GM21825 (cell line): Measurements from ENCODE around the gene GGA3.

Source experiments
- ATAC-seq: cut with Tn5 transposase; IDR thresholded peaks from one replicate; pipeline ENCODE4 v1.9.1; 2021; ENCODE audit warnings: mild to moderate bottlenecking, moderate library complexity; ENCODE audit not compliant: unreplicated experiment

The GGA3 gene

GRCh38 chr17:75250009-75250471, 11.4 kb downstream of the GGA3 start:
- peak; percentile 87 for ATAC-seq

DNA sequence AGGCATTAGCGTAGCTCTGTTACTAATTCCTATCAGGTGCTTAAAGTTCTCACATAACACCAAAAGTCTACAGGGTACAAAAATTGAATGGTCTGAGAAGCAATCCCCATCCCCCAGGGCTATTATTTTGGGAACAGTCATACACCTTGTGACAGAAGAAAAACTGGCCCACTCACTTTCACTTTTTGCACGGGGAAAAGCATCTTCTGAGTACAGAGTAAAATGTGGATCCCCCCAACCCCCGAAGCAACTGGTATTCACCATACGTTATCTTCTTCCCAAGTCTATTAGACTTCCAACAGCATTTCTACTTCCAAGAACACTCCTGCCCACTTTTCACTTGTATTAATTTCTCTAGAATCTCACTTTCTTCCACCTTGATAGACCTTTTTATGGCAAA, 11.8 kb downstream of the GGA3 start:
- no peak for ATAC-seq

- ATAC-seq, result no peak
Observed at GRCh38 chr17:75246404-75246803, 15.0 kb downstream of the GGA3 start.

DNA sequence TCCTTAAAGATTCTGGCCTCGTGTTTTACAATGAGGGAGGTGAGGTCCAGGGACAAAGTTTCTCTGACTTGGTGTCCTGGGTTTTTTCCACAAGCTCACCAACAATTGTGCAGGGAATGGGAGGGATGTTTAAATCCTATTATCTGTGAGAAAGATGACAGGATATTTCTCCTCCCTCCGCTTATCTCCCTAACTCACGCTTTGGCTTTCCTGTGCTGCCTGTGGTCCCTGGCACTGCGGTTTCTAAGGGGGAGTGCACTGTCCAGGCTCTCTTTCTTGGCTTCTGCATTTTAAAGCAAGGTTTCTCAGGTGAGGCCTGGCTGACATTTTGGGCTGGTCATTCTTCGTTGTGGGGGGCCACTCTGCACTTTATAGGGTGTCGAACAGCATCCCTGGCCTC, 16.4 kb downstream of the GGA3 start:
- ATAC-seq, result no peak

- ATAC-seq, result no peak
Observed at GRCh38 chr17:75244133-75244866, 17.1 kb downstream of the GGA3 start.

- no peak for ATAC-seq
Observed at GRCh38 chr17:75242461-75243042, 18.9 kb downstream of the GGA3 start.

GRCh38 chr17:75241996-75242460, 19.4 kb downstream of the GGA3 start:
- no peak for ATAC-seq

- no peak for ATAC-seq
Observed at GRCh38 chr17:75241502-75241901, 19.9 kb downstream of the GGA3 start.

- ATAC-seq, result no peak
Observed at GRCh38 chr17:75241143-75241430, 20.3 kb downstream of the GGA3 start.

DNA sequence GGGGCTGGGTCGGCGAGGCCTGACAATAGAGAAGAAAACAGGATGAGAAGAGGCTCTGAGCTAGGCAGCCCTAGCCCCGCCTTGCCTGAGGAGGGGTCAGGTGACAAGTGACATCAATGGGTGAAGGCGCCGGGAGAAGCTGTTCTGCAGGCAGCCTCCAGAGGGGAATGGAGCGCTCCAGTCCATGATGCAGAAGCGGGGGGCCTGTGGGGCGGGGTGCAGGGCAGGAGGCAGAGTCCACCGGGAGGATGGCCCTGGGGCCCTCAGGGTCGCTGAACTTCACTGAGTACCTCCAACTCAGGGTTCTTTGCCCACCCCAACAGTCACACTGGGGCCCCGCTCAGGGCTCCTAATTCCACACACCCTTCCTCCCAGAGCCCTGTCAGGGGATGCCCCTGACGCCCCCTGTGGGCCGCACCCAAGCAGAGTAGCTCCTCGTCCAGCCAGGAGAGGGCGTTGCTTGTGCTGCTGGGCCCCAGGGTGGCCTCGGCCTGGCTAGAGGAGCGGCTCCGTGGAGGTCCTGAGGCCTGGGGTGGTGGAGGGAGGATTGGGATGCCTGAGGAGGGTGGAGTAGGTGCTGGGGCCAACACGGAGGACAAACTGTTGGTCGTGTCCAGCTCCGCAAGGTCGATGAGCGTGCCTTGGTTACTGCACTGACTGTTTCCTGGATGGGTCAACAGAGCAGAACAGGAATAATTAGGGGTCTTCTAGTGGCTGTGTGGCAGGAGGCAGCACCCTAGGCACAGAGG, 20.8 kb downstream of the GGA3 start:
- ATAC-seq, result no peak

- no peak for ATAC-seq
Observed at GRCh38 chr17:75239778-75240393, 21.5 kb downstream of the GGA3 start.

DNA sequence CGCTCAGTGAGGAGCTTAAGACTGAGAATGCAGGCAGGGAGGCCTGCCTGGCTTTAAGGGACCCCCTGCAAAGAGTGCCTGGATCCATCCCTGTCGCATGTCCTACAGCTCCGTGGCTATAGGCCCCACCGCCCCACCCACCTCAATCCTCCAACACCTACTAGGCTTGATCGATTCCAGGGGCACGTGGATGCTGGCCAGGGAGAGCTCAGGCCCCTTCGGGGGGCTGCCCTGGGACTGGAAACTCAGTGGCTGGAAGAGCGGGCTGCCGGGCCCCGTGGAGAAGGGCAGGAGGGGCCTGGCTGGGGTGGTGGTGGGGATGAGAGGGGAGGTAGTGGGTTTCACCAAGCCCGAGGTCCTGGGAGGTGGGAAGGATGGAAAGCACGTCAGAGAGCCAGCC, 22.2 kb downstream of the GGA3 start:
- ATAC-seq, result no peak

DNA sequence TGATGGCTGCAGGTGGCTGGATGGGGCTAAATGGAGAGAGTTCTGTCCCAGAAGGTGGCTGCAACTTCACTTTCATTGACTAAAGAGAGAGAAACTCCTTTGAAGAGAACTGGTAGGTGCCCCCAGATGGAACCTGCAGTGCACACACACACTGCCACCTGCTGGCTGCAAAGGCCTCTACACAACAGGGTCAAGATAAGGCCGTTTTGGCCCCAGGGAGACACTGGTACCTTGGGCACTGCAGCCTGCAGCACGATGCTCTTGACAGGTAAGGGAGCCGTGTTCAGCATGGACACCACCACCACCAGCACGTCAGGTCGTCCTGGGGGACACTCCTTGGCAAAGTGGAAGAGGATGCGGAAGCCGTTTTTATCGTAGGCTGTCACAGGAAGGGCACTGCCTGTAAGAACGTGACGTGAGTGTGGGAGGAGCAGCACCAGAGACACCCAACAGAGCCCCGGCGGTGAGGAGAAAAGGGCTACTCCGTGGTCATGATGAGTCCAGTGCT, 22.7 kb downstream of the GGA3 start:
- no peak for ATAC-seq

DNA sequence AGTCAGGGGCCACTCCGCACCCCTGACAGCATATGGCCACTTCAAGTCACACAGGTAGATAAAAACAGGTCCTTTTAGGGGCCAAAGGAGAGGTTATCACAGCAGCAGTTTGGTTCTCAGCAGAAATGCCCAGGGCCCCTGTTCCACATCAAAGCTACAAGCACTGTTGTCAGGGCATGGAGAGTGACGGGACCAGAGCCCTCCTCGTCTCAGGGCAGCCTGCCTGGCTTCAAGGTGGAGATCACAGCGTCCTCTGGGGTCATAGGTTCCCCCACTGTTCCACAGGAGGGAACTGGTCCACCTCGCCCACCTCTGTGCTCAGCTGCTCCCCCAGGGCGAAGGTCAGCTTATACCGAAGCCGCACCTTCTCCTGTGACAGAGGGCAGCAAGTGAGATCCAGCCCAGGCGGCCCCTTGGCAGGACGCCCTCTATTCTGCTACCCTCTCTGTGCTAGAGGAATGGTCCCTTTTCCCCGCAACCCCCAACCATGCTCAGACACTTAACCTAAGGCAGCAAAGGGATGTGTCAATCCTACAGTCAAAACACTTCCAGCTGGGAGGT, 23.3 kb downstream of the GGA3 start:
- ATAC-seq, result no peak

- no peak for ATAC-seq
Observed at GRCh38 chr17:75237100-75238014, 24.0 kb downstream of the GGA3 start.

DNA sequence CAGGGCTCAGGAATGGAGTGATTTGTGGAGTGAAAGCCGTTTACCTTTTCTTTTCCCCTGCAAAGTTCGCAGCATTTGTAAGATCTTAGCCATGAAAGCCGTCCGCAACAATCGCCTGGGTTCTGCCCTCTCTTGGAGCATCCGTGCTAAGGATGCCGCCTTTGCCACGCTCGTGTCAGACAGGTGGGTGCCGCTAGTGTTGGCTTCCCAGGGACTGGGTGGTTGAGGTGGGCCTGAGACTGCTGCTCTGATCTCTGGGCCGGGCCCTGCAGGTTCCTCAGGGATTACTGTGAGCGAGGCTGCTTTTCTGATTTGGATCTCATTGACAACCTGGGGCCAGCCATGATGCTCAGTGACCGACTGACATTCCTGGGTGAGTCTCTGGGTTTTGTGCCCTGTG, 28.6 kb downstream of the GGA3 start:
- ATAC-seq, result no peak

GRCh38 chr17:75231741-75232464, 29.5 kb downstream of the GGA3 start:
- ATAC-seq, result no peak

GRCh38 chr17:75231071-75231470, 30.3 kb downstream of the GGA3 start:
- no peak for ATAC-seq

GRCh38 chr17:75228847-75229246, 32.6 kb downstream of the GGA3 start:
- ATAC-seq, result no peak
